ENCODE data around the gene CFAP20DC. TPM values are rescaled to one million over a fixed set of nuclear protein-coding genes. Genes with fewer than 3 reads are reported as not detected.

Gene CFAP20DC
- total RNA-seq = 4.3 TPM in 2 replicates

GRCh38 chr3:59049671-59050331, at the start of gene CFAP20DC:
TSS of gene CFAP20DC (minus strand) at chr3:59050025. CDS start at chr3:59049631, 394 bp downstream.

Measured in thoracic aorta endothelial cell (primary cell).